ENCODE data around the gene EZH2.

Gene EZH2

DNA sequence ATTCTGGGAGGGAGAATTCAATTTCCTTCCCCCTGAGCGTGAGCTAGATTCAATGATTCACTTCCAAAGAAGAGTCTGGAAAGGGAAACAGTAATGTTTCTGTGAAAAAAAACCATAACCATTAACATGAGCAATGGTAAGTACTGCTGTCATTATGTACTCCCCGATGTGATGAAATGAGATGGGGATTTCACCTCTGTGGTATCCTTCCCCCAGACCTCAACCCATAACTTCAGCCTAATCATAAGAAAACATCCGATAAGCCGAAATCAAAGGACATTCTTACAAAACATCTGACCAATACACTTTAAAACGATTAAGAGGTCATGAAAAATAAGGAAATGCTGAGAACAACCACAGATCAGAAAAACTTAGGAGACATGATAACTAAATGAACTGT lies 27.2 kb downstream of the EZH2 start:
- DNase-seq (ENCODE audit: low read depth in 3 of 3): no peak

DNA sequence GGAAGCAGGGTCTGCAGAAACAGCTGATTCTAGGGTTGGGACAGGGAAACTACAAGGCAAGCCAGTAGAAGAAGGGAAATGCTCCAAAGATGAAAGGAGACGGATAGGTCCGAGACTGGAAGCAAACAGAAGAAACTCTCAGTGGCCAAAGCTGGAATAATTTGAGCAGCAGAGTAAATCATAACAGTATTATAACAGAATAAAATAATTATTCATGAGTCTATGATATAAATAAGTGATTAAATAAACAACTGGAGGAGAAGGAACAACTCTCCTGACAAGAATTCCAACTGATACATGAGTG lies 27.6 kb downstream of the EZH2 start:
- DNase-seq (ENCODE audit: low read depth in 3 of 3): no peak

DNA sequence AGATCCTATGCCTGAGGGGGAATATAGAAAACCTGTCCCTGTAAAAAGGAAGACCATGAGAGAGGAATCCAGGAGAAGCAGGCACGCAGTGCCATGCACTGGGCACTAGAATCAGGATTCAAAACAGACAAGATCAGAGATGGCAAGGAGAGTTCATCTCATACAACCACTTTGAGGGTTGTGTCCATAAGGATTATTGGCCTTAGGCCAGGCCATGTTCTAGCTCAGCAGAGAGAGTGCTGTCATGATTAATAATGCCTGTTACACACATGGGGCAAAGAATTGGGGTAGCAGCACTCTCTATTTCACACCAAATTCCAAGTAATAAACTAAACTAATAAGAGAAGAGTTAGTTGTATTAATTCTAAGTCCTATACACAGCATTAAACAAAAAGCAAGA lies 29.1 kb downstream of the EZH2 start:
- no peak for DNase-seq (ENCODE audit: low read depth in 3 of 3)

DNA sequence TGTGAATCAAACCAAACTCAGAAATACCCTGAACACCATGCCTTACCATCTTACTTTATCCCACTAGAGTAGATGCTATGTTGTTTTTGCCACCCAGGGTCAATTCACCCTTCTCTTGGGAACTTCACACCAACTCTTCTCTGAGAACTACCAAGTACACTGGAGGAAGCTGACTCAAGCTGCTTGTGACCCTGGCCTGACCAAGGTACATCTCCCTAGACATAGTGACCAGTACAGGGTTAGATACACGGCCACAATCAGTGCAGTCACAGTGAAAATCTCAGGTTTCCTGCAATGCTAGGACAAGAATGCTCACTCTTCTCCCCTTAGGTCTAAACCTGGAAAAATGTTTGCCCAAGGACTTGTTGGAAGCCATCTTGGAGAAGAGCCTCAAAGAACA lies 31.8 kb downstream of the EZH2 start:
- DNase-seq (ENCODE audit: low read depth in 3 of 3): no peak

DNA sequence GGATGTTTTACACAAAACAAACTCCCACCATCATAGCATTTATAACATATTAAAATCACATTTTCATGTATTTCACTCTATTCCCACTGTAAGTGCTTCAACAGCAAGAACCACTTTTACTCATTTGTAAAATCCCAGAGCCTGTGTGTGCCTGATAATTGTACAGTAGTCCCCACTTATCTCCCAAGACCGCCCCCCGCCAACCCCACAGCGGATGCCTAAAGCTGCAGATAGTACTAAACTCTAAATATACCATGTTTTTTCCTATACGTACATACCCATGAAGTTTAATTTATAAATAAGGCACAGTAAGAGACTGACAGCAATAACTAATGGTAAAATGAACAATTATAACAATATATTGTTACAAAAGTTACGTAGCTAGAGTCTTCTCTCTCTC lies 33.5 kb downstream of the EZH2 start:
- no peak for DNase-seq (ENCODE audit: low read depth in 3 of 3)

DNA sequence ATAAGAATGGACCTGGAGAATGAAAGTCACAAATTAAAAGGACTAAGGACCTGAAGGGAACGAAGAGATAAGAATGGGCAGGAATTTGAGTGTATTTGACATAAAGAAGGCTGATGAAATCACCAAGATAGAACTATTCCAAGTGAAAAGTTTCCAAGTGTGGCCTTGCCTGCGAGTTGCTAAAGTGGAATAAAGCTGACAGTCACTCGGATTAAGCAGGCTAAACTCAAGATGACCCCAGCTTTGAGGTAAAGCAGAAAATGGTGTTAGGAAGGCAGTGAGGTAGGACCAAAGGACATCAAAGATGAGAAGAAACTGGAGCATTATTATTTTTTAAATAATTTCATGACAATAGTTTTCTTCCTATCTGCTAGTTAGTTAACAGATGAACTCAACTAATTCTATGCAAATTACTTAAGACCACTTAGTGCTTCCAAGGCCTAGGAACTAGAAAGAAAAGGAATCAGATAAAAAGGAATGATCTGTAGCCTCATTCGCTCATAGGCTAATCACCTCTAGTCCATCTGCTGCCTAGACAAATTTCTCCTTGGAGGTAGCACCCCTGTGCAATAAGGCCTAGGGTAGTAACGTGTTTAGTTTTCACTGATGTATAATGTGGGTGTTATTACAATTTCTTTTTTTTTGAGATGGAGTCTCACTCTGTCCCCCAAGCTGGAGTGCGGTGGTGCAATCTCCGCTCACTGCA lies 34.5 kb downstream of the EZH2 start:
- DNase-seq (ENCODE audit: low read depth in 3 of 3): no peak

DNA sequence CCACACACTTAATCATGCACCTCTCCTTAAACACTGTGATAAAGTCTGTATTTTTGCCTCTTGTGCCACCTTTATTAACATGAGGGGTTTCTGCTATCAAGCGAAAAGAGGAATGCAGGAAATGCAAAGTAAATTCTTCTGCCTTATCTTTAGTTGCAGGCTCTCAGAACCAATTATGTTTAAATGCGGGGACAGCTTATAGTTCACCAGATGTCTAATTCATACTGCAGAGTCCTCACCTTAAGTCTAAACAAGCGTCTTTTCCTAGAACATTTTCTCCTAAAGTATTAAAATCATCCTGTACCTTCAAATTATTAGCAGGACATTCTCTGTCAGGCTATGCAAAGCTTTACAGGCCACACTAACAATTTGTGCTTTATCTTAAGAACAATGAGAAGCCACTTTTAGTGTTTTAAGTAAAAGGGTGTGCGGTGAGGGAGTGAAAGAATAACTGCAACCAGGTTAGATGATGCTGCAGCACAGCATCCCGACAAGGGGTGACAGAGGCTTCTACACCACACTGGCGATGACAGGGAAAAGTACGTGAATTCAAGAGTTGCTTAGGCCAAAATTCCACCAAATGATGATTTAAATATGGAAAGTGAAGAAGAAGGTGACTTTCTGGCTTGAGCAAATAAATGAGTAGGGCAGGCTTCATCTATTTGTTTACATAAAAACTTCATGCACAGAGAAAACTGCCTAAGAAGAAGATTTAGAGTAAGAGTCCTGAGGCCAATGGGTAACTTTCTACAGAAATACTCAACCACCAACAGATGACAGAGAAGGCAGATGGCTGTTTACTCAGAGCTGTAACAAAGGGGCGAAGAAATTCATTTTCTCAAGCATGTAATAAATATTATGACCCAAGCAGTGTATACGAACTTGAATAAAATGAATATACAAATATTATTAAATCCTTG lies 36.0 kb downstream of the EZH2 start:
- no peak for DNase-seq (ENCODE audit: low read depth in 3 of 3)

DNA sequence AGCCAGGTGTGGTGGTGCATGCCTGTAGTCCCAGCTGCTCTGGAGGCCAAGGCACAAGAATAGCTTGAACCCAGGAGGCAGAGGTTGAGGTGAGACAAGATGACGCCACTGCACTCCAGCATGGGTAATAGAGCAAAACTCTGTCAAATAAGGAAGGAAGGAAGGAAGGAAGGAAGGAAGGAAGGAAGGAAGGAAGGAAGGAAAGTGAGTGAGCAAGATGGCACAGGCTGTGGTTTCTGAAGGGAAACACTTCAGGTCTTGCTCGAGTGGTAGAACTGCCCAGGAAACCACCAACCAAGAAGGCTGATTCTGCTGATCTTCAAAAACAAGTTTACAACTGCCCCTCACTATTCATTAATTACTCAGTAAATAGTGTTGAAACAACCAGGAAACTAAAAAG lies 45.2 kb downstream of the EZH2 start:
- no peak for DNase-seq (ENCODE audit: low read depth in 3 of 3)

DNA sequence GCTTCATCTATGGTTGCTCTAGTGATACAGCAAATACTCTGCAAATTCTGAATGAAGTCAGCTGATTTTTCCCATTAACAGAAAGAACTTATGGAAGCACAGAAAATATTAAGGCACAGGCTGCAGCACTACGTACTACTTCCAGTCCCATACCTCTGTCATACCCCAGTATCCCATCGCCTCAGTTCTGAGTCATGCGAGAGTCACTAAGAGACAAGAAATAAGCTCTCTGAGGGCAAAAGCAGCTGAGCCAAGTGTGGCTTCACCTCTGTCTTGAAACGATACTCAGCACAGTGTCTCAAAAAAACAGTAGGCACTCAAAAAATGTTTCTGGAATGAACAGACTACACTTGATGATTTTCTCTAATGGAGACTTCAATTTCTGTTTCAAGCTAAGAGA lies 48.2 kb downstream of the EZH2 start:
- no peak for DNase-seq (ENCODE audit: low read depth in 3 of 3)

DNA sequence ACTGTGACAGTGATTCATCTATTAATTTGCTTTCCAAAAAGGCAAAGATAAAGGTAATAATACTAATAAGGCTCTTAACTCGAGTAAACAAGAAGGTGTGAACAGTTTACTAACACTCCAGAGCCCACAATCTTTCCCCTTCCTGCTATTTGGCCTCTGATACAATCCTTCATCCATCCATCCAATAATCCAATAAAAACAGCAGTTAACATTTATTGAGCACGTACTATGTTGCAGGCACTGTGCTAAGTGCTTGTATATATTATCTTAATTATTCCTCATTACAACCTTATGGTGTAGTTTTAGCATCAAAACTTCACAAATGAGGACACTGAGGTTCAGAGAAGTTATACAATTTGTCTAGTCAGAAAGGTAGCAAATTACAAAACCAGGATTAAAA lies 49.5 kb downstream of the EZH2 start:
- DNase-seq (ENCODE audit: low read depth in 3 of 3): no peak

DNA sequence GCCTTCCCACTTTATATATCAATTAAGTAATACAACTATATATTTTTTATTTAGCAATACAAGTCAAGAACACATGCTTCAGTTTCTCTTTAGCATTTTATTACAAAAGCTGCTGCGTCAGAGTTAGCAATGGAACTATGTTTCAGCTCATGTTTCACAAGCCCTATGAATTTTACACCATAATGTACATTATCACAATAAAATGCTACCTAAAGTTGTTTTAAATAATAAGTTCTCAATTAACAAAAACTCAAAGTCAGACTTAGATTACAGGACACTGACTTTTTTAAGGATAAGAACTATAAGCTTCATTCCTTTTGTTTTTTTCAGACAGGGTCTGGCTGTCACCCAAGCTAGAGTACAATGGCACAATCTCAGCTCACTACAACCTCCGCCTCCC lies 52.3 kb downstream of the EZH2 start:
- no peak for DNase-seq (ENCODE audit: low read depth in 3 of 3)

DNA sequence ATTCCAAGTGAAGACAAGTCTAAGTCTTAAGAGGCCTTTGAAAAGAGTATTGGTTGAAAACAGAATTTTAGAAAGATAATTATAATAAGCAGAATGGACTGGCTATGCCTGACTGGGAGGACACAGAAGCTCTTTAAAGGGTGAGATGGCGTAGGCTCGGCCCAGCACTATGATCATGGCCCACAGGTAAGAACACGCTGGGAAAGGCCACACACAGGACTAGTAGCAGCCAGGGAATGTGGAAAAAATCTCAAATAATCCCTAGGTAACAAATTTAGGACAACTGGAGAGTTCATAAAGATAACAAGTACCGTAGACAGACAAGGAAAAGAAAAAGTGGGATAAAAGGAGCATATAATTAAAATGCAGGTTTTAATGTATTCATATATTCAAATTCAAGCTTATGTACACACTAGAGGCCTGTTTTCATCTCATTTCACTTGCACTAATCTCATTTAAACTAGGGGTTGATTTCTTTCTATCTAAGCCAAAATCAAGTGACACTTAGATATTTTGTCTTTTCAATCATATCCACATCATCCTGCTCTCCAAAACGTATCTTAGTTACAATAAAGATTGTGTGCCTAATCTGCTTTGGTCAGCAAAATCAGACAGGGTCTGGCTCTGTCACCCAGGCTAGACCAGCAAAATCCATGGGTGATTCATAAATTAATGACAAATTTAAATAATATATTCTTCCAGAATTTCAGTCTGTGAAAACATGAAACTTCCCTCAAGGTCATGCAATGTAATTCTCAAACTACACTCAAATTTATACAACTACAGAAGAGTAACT lies 53.0 kb downstream of the EZH2 start:
- DNase-seq (ENCODE audit: low read depth in 3 of 3): no peak

DNA sequence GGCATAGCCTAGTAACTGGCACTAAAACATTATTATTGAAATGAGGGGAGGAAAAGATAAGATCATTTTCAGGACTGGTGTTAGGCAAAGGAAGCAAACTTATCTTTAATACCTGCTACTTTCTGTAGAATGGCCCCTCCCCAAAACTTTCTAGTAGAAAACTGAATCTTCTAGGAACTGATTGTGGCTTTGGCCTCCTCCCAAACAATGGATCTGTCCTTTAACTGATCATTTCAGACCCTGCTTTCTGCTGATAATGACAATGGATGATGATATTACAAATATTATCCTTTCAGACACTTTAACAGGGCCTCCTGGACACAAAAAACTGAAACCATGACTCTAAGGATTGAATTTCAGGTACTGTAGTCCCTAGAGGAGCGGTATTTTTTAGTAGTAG lies 55.1 kb downstream of the EZH2 start:
- no peak for DNase-seq (ENCODE audit: low read depth in 3 of 3)

DNA sequence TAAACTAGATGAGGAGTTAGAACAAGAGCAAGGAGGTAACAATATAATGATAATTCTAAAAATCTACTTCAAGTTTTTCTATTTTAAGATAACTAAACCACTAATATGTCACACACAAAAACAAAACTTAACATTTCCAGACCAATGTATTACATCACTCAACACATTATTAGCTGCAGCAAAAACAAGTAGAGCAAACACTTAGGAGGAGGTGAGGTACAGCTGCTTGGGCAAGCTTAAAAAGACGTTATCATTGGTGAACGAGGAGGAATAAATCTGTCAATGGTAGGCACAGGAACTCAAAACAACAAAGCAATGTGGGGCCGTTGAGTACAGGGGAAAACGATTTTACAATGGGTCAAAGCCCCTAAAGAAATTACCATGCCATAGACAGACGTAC lies 58.8 kb downstream of the EZH2 start:
- DNase-seq (ENCODE audit: low read depth in 3 of 3): no peak

DNA sequence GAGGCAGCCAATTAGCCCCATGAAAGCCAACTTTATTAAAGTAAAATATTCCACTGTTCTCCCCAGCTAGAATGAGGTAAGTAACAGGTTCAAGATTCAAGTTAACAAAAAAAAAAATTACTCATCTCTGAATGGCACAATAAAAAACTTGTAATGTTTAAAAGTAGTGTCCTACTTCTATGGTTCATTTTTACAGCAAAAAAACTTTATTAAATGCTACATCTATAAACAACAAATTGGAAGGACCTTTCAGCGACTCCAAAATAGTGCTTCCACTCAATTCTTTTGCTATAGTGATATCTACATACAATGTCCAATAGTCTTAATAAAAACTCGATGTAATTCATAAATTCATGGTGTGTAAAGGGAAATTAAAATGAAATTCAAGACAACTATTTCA lies 59.2 kb downstream of the EZH2 start:
- no peak for DNase-seq (ENCODE audit: low read depth in 3 of 3)

DNA sequence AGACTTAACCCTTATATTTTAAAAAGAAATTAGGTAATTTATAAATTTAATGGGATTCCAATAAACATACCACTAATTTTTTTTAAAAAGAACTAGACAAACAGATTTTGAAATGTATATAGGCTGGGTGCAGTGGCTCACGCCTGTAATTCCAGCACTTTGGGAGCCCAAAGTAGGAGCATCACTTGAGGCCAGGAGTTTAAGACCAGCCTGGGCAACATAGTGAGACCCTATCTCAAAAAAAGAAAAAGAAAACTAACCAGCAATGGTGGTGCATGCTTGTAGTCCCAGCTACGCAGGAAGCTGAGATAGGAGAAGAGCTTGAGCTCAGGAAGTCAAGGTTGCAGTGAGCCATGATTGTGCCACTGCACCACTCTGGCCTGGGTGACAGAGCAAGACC lies 62.7 kb downstream of the EZH2 start:
- DNase-seq (ENCODE audit: low read depth in 3 of 3): no peak

DNA sequence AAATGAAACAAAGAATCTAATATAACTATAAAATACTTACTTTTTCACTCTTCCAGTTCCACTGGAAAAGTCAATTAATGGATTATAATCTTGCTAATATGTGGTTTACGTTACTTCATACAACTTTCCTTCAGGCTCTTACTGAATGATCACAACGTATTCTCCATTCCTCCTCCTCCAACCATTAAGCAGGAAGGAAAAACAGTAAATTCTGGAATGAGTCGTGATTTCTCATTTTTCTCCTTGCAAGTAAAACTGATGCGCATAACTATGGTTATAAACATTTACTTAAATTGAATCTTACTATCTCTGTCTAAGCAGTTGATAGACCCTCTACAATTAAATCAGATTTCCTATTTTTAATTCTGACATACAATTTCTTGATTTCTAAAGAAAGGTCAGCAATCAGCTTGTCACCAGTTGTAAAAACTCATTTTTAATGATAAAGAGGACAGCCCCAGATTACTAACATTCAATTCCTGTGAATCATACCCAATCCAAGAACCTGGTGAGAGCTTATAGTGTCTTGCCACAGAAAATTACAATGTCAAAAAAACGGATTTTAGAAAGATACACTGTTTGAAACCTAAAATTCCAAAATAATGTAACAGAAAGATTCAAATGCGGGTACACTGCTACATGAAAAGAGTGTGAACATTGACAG lies 64.3 kb downstream of the EZH2 start:
- DNase-seq (ENCODE audit: low read depth in 3 of 3): no peak

DNA sequence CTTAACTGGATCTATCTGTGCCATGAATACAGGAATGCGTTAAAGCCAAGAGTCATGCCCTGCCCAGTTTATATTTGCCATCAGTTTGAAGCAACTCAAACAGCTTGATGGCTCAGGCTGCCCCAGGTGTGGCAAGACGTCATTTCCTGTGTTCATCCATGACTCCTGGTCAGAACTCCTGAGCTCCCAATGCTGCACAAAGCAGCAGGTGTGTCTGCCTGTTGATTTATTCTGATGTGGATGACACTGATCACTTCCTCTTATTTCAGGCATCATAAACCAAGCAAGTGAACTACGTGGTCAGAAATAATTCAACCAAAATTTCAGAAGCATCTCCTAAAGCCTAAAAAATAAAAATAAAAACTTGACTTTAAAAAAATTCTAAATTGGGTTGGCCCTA lies 68.5 kb downstream of the EZH2 start:
- no peak for DNase-seq (ENCODE audit: low read depth in 3 of 3)

DNA sequence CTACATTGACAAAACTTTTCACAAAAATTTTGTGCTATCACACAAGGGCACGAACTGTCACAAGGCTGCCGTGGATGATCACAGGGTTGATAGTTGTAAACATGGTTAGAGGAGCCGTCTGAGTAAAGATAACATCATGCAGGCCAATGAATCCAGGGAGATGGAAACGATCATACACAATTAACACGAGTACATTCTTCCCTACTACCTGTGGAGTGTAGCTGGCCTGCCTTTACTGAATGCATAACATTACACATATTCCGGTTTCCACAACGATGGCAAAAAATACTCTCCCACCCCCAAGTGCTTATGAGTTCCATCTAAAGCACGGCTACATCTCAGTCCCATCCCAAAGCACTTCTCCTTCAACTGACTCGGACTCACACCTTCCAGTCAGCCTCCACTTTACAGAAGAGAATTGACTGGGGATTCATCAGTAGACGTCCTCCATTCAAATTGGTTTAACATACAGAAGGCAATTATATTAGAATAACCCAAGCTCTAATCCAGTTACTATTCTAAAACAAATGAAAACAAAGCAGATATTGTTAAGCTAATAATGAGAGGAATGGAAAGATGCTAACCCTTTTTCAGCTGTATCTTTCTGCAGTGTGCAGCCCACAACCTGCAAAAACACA lies 69.0 kb downstream of the EZH2 start:
- DNase-seq (ENCODE audit: low read depth in 3 of 3): no peak

DNA sequence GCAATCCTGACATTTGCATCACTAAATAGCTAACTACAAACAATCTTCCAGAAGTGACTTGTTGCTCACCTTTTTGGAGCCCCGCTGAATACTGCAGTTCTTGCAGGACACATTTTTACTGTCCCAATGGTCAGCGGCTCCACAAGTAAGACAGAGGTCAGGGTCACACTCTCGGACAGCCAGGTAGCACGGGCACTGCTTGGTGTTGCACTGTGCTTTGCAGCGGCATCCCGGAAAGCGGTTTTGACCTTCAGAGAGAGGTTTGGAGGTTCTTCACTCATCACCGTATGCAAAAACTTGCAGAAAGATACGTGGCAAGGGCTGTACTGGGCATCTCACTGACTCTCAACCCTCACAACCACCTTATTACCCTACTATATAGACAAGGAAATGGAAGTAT lies 70.2 kb downstream of the EZH2 start:
- no peak for DNase-seq (ENCODE audit: low read depth in 3 of 3)

DNA sequence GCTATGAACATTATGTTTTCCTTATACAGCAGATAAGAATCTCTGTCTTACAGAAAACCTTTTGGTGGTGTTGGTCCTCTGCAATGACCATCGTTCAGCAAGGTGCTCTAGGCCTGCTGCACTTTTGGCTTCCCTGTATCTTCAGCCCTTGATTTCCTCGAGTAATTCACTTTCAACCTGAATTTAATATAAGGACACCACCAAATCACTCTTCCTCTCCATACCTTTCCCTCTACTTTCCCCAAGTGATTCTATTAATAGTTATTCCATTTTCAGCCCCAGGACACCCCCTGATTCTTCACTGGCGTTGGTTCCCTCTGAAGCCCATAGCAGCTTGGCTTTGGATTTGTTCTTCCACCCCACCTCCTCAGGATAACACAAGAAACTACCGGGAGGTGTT lies 72.2 kb downstream of the EZH2 start:
- no peak for DNase-seq (ENCODE audit: low read depth in 3 of 3)

DNA sequence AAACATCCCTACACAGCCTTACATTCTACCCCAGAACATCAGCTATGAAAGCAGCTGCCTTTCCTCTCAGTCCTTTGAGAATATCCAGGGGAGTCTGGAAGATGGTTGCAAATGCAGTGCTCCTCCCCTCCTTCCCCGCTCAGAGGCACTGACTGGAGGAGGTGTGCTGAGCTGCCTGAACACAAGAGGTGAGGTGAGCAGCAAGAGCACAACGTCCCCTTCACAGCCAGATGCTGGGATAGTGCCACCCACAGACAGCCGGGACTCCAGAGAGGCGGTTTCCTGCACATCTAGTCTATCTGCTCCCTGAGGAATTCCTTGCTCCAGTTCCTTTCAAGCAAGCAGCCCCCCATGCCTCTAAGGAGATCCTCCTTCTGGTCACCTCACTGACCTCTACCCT lies 74.2 kb downstream of the EZH2 start:
- DNase-seq (ENCODE audit: low read depth in 3 of 3): no peak

Measured in stimulated activated CD4-positive, alpha-beta T cell treated with anti-CD3 and anti-CD28 coated beads, TNF-alpha, amount 100 ng/mL, for 24 hours (primary cell).